Coronary artery (tissue), 2 donors: ENCODE results near the gene MPP2.

Source experiments
- DNase-seq: peaks from one replicate; pipeline ENCODE4 v3.0.0-alpha.2; 2017; ENCODE audit warnings: low spot score
- H3K27ac ChIP-seq, 2 donors: fragments of 200-600 bp; sonication (generic); one replicate each; pipeline ENCODE4 v1.5.1; 2016 to 2019
- H3K4me3 ChIP-seq: fragments of 200-600 bp; sonication (generic); 2 replicates; pipeline ENCODE4 v1.5.1; 2016; ENCODE audit warnings: mild to moderate bottlenecking, moderate library complexity
- TF ChIP-seq, protein P1 (sequence below): fragments of 200-600 bp; sonication (generic); IDR thresholded peaks from one replicate; pipeline ENCODE4 v1.5.1; 2019; ENCODE audit warnings: antibody characterized with exemption

The MPP2 gene

DNA sequence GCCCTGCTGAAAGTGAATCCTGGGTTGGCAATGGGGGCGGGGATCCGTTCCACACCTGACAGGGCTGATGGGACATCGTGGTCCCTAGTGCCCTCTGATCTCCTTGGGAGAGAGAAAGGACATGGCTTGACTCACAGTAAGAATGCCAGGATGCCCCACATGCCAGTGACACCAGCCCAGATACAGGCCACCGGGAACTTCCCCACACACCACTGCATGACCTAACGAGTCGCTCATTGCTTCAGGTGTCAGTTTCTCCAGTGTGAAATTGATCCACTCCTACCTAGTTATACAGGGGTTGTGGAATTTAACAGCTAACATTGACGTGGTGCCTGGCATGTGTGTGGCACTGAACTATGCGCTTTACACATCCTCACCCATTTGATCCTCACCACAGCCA is 52.8 kb downstream of the MPP2 start:
- TF ChIP-seq, protein P1, sequence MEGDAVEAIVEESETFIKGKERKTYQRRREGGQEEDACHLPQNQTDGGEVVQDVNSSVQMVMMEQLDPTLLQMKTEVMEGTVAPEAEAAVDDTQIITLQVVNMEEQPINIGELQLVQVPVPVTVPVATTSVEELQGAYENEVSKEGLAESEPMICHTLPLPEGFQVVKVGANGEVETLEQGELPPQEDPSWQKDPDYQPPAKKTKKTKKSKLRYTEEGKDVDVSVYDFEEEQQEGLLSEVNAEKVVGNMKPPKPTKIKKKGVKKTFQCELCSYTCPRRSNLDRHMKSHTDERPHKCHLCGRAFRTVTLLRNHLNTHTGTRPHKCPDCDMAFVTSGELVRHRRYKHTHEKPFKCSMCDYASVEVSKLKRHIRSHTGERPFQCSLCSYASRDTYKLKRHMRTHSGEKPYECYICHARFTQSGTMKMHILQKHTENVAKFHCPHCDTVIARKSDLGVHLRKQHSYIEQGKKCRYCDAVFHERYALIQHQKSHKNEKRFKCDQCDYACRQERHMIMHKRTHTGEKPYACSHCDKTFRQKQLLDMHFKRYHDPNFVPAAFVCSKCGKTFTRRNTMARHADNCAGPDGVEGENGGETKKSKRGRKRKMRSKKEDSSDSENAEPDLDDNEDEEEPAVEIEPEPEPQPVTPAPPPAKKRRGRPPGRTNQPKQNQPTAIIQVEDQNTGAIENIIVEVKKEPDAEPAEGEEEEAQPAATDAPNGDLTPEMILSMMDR = no peak
- Histone ChIP-seq H3K4me3 (no peak overlapping the region), H3K27ac (no peak overlapping the region)
- DNase-seq = no peak

DNA sequence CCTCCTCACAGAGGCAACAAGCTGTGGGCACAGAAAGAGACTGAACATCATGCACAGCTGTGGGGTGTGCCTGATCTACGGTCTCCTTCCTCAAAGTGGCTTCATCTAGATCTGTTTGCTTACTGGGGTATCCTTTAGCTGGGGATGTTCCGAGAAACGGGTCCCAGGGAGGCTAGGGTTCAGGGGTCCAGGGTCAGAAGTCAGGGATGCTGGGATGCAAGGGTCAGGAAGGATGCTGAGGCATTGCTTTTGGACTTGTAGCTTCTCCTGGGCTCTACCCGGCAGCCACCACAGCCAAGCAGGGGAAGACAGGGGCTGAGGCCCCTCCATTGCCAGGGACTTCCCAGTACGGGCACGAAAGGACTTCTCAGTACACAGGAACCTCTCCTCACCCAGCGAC is 53.8 kb downstream of the MPP2 start:
- H3K4me3 ChIP-seq = no peak overlapping the region
- no peak for DNase-seq
- no peak overlapping the region for H3K27ac ChIP-seq
- TF ChIP-seq, protein P1 = no peak

DNA sequence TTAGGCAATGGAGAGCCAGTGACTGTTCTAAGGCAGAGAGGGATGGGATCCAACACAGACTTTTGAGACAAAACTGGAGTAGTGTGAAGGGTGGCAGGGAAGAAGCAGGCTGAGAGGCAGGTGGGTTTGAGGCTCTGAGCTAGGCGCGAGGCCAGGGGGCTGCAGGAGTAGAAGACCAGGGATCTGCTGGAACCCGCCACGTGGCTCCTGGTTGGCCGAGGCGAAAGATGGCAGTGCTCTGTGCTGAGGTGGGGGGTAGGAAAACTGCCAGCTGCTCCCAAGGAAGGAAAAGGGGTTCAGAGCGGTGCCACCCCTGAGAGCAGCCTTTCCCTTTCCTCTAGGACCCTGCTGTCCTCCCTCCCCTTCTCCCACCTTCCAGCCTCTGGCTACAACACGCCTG is 54.8 kb downstream of the MPP2 start:
- TF ChIP-seq, protein P1 = no peak
- no peak for DNase-seq
- Histone ChIP-seq H3K4me3 (no peak overlapping the region), H3K27ac (no peak overlapping the region)

- no peak overlapping the region for H3K4me3 ChIP-seq
- TF ChIP-seq, protein P1 = no peak
- H3K27ac ChIP-seq = no peak overlapping the region
- DNase-seq = no peak
Measured at GRCh38 chr17:43849116-43849515, 58.2 kb downstream of the MPP2 start.

GRCh38 chr17:43848601-43849000 is 58.7 kb downstream of the MPP2 start:
- Histone ChIP-seq H3K4me3 (no peak overlapping the region), H3K27ac (no peak overlapping the region)
- no peak for DNase-seq
- TF ChIP-seq, protein P1 = no peak

- TF ChIP-seq, protein P1 = no peak
- Histone ChIP-seq H3K4me3 (no peak within 1 kb of the TSS), H3K27ac (peak within 1 kb of the TSS in 1 of 2 donors; percentile 3)
- DNase-seq = no peak
Measured at GRCh38 chr17:43846963-43847371, 60.4 kb downstream of the MPP2 start, which contains the start of gene CD300LG. CD300LG (plus strand) TSS chr17:43847176; CDS start chr17:43847217, 41 bp downstream.

GRCh38 chr17:43846221-43846712 is 61.1 kb downstream of the MPP2 start:
- peak; percentile 85 for DNase-seq
- Histone ChIP-seq H3K27ac (peak overlapping the region in 1 of 2 donors; percentile 3), H3K4me3 (no peak overlapping the region)
- TF ChIP-seq, protein P1 = peak; percentile 90
